ENCODE data around the gene PRKN.

DNA sequence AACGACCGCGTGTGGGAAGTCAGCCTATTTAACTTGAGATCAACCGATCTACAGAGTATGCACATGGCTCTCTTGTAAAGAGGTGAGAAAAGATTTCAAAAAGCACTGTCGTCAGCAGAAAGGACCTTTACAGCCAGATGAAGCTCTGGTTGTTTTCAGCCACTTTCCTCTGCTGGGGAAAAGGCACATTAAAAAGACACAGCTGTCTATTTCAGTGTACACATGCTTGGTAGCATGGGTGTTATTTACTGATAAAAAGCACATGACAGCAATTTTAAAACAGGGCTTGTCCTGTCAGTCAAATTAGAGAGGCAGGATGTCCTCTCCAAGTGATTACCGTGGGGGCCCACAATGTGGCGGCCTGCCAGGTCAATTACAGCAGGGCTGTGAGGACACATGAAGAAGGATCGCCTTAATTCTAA is 188.9 kb downstream of the PRKN start:
- no peak for TF ChIP-seq EZH2phosphoT487 (IDR thresholded peaks at IDR 0.05; ENCODE audit: insufficient read depth, low read depth)
- no peak for TF ChIP-seq EZH2 (IDR thresholded peaks at IDR 0.05; ENCODE audit: insufficient read depth, poor library complexity, severe bottlenecking)
